Activated CD4-positive, alpha-beta memory T cell treated with anti-CD3 and anti-CD28 coated beads, Interleukin-2, amount 10 ng/mL, durations not matched to agents 7 days and 5 days (primary cell): ENCODE measurements around the gene MPPED2. TPM values are rescaled to one million over a fixed set of nuclear protein-coding genes. Genes with fewer than 3 reads are reported as not detected.

Experiments used
- CTCF ChIA-PET: fragments of 350-600 bp; sonication (Branson Sonifier 250); formaldehyde crosslinking; loops from one replicate; lab custom pipeline; 2021; ENCODE audit warnings: antibody characterized with exemption, inconsistent platforms; lab: Charles Lee
- POLR2A ChIA-PET: fragments of 350-600 bp; sonication (Branson Sonifier 250); formaldehyde crosslinking; loops from one replicate; lab custom pipeline; 2021; ENCODE audit warnings: antibody characterized with exemption; lab: Charles Lee
- DNase-seq: peaks from one replicate; pipeline ENCODE4 v3.0.0-alpha.2; 2020
- H3K27ac Mint-ChIP-seq: one replicate; pipeline ENCODE4 v1.8.0; 2021; ENCODE audit warnings: mild to moderate bottlenecking, mixed read lengths
- H3K27me3 Mint-ChIP-seq: one replicate; pipeline ENCODE4 v1.8.0; 2021; ENCODE audit warnings: mixed read lengths
- H3K36me3 Mint-ChIP-seq: one replicate; pipeline ENCODE4 v1.8.0; 2021; ENCODE audit warnings: low read depth, mixed read lengths
- H3K4me1 Mint-ChIP-seq: one replicate; pipeline ENCODE4 v1.8.0; 2021; ENCODE audit warnings: mixed read lengths
- H3K4me3 Mint-ChIP-seq: one replicate; pipeline ENCODE4 v1.8.0; 2021; ENCODE audit warnings: mild to moderate bottlenecking, mixed read lengths
- H3K9me3 Mint-ChIP-seq: one replicate; pipeline ENCODE4 v1.8.0; 2021; ENCODE audit warnings: mixed read lengths
- total RNA-seq, 2 experiments: library from RNA; stranded (reverse); gene quantifications; one replicate each; pipeline ENCODE4 v1.2.3, GENCODE V29; 2021

The MPPED2 gene
- total RNA-seq, 2 experiments from 2014 or later, result not detected

GRCh38 chr11:30504468-30504867 lies 81.7 kb downstream of the MPPED2 start:
- no peak for DNase-seq
- Mint-ChIP-seq H3K36me3 (no peaks in the 10 kb centered on the region), H3K4me3 (no peak overlapping the region), H3K9me3 (no peaks in the 10 kb centered on the region), H3K27ac (no peak overlapping the region), H3K4me1 (no peaks in the 10 kb centered on the region), H3K27me3 (no peaks in the 10 kb centered on the region)
- CTCF ChIA-PET, result no interaction called here
- POLR2A ChIA-PET, result no interaction called here

DNA sequence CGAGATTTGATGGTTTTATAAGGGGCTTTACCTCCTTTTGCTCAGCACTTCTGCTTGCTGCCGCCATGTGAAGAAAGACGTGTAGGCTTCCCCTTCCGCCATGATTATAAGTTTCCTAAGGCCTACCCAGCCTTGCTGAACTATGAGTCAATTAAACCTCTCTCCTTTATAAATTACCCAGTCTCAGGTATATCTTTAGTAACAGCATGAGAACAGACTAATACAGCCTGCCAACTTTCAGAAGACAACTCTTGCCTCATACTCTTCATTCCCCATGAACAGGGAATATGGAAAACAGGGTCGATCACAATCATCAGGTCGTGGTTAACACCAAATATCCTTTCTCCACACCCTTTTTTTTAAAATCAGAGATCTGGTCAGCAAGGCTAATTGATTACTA lies 83.0 kb downstream of the MPPED2 start:
- H3K9me3 Mint-ChIP-seq, result no peaks in the 10 kb centered on the region
- H3K4me1 Mint-ChIP-seq, result no peaks in the 10 kb centered on the region

GRCh38 chr11:30502305-30502704 lies 83.8 kb downstream of the MPPED2 start:
- no peak overlapping the region for H3K27ac Mint-ChIP-seq
- H3K36me3 Mint-ChIP-seq, result no peaks in the 10 kb centered on the region
- DNase-seq, result no peak
- ChIA-PET POLR2A (no interaction called here), CTCF (no interaction called here)
- H3K4me3 Mint-ChIP-seq, result no peak overlapping the region
- no peaks in the 10 kb centered on the region for H3K4me1 Mint-ChIP-seq
- no peaks in the 10 kb centered on the region for H3K27me3 Mint-ChIP-seq
- H3K9me3 Mint-ChIP-seq, result no peaks in the 10 kb centered on the region

More for the DNA sequence above, 83.0 kb downstream of the MPPED2 start:
- no peak overlapping the region for H3K27ac Mint-ChIP-seq
- POLR2A ChIA-PET, result no interaction called here
- H3K4me3 Mint-ChIP-seq, result no peak overlapping the region
- no peaks in the 10 kb centered on the region for H3K27me3 Mint-ChIP-seq
- CTCF ChIA-PET, result no interaction called here
- DNase-seq, result no peak
- no peaks in the 10 kb centered on the region for H3K36me3 Mint-ChIP-seq

DNA sequence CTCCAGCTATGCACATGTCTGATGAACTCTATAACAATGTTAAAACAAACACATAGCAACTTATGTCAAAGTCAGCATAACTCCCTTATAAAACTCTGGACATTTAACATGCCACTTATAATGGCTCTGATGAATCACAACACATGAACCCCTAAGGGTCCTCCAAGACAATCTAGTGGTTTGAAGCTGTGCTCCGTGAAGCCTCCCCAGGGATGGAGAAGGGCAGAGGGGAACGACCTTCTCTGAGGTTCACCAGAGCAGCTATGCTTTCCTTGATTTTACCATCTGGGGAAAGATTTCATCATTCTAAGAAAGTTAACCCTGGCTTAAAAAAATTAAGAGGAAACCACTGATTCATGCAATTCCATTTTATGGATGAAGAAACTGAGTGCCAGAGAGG lies 84.4 kb downstream of the MPPED2 start:
- H3K4me3 Mint-ChIP-seq, result no peak overlapping the region
- DNase-seq, result no peak
- H3K27me3 Mint-ChIP-seq, result no peaks in the 10 kb centered on the region
- no peak overlapping the region for H3K27ac Mint-ChIP-seq
- ChIA-PET CTCF (no interaction called here), POLR2A (no interaction called here)
- no peaks in the 10 kb centered on the region for H3K36me3 Mint-ChIP-seq
- no peaks in the 10 kb centered on the region for H3K4me1 Mint-ChIP-seq
- H3K9me3 Mint-ChIP-seq, result no peaks in the 10 kb centered on the region

DNA sequence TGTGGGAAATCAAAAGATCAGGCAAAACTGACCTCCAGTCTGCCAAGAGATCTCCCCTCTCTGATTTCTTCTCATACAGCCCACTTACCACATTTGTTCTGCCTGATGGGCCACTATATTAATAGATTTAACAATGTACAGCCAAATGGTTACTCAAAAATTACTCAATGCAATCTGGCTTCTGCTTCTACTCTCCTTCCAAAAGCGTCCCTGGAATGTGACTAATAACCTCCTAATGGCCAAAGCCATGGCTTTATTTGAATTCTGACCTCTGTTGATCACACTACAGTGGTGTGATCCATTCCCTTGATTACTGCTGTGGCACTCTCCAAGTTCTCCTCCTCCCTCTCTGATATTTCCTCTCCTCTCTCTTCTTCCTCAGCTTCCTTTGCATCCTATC lies 86.2 kb downstream of the MPPED2 start:
- ChIA-PET POLR2A (no interaction called here), CTCF (no interaction called here)
- DNase-seq, result no peak
- Mint-ChIP-seq H3K9me3 (no peaks in the 10 kb centered on the region), H3K36me3 (no peaks in the 10 kb centered on the region), H3K27ac (no peak overlapping the region), H3K4me3 (no peak overlapping the region), H3K27me3 (no peaks in the 10 kb centered on the region), H3K4me1 (no peaks in the 10 kb centered on the region)

DNA sequence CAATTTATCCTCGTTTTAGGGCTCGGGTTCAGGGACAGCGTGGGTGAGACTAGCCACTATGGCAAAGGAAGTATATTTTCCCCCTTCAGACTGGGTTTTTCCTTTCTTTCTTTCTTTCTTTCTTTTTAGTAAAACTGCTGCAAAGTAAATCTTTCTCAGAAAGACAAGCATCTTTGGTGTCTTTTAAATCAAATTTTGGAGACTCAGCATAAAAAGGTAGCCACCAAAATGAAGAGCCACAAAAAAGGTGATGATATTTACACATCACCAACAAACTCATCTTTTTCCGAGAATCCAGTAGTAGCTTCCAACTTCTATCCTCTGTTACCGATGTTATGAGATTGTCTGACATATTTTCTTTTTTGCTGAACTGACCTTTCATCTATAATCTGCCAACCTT lies 88.6 kb downstream of the MPPED2 start:
- Mint-ChIP-seq H3K36me3 (no peaks in the 10 kb centered on the region), H3K9me3 (no peaks in the 10 kb centered on the region), H3K4me3 (no peak overlapping the region), H3K27ac (no peak overlapping the region), H3K27me3 (no peaks in the 10 kb centered on the region), H3K4me1 (no peaks in the 10 kb centered on the region)
- CTCF ChIA-PET, result no interaction called here
- DNase-seq, result no peak
- POLR2A ChIA-PET, result no interaction called here

DNA sequence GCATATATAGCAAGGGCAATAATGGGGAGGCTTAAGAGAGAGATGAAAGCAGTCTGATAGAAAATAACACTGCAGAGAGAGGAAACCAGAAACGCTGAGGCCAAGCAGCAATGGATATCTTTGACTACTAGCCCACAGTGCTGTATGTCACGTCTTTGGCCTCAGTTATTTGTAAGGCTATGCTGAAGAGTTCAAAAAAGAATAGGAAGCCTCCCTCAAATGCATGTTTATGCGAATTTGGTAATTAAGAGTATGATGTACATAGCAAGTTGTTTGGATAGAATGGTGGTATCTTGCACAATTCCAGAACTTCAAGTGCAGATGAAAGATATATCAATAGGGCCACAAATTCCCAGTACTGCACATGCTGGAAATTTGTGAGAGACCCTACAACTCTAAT lies 89.2 kb downstream of the MPPED2 start:
- CTCF ChIA-PET, result no interaction called here
- H3K36me3 Mint-ChIP-seq, result no peaks in the 10 kb centered on the region
- H3K9me3 Mint-ChIP-seq, result no peaks in the 10 kb centered on the region

DNA sequence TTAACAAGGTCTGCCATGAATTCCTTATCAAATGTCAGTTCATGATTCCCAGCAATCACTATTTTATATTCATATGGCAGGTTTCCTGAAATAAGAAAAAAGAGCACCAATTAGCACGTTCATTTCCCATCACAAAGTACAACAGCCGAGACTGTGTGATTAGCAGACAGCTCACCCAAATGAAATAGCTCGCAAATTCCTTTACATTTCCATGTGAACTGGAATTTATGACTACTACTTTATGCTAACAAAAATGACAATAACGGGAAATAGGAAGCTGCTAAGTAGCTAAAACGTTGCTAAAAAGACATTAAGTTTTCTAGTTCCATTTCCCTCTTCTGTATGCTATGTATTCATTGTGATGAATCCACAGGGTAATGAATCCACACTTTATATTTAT lies 90.7 kb downstream of the MPPED2 start:
- DNase-seq, result no peak
- ChIA-PET POLR2A (no interaction called here), CTCF (no interaction called here)
- no peak overlapping the region for H3K27ac Mint-ChIP-seq
- no peaks in the 10 kb centered on the region for H3K4me1 Mint-ChIP-seq
- no peaks in the 10 kb centered on the region for H3K27me3 Mint-ChIP-seq
- no peaks in the 10 kb centered on the region for H3K9me3 Mint-ChIP-seq
- H3K36me3 Mint-ChIP-seq, result no peaks in the 10 kb centered on the region
- no peak overlapping the region for H3K4me3 Mint-ChIP-seq

More for the DNA sequence above, 89.2 kb downstream of the MPPED2 start:
- Mint-ChIP-seq H3K27ac (no peak overlapping the region), H3K4me1 (no peaks in the 10 kb centered on the region), H3K27me3 (no peaks in the 10 kb centered on the region), H3K4me3 (no peak overlapping the region)
- DNase-seq, result no peak
- POLR2A ChIA-PET, result no interaction called here

DNA sequence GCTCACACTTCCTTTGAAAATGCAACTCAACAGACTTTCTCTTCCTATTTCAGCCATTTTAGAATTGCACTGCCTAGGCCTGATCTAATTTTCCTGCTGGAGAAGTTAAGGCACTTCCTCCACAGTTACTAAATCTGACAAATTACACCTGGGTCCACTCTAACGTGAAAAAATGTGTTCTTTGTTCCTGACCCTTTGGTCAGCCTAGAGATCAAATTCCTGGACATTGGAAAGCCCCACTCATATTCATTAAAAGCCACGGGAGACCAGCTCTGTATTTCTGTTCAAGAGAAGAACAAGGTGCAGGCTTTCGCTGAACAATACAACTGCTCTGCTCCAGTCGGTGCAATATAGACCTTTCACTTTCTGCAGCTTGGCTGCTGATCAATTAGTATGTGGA lies 96.6 kb downstream of the MPPED2 start:
- no peak for DNase-seq
- CTCF ChIA-PET, result no interaction called here
- no peak overlapping the region for H3K4me3 Mint-ChIP-seq
- H3K4me1 Mint-ChIP-seq, result no peaks in the 10 kb centered on the region
- H3K9me3 Mint-ChIP-seq, result no peaks in the 10 kb centered on the region
- no peak overlapping the region for H3K27ac Mint-ChIP-seq
- H3K27me3 Mint-ChIP-seq, result no peaks in the 10 kb centered on the region
- POLR2A ChIA-PET, result no interaction called here
- no peaks in the 10 kb centered on the region for H3K36me3 Mint-ChIP-seq

DNA sequence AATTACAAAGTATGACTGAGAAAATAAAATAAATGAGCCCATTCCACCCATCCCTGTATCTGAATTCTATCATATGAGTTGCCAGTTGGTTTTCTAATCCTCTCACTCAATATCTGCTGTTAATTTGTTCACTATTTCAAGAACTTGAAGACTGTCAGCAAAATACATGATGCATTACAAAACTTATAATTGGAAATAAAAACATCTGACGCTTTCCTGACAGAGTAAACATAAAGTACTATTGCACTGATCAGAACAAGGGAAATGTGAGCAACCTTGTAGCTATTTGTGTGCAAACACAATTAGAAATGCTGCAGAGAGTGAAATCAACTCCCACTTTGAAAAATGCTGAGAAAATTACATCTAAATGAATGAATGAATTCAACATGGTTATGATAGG lies 97.1 kb downstream of the MPPED2 start:
- H3K4me1 Mint-ChIP-seq, result no peaks in the 10 kb centered on the region
- H3K4me3 Mint-ChIP-seq, result no peak overlapping the region
- no peak overlapping the region for H3K27ac Mint-ChIP-seq
- no peaks in the 10 kb centered on the region for H3K9me3 Mint-ChIP-seq
- H3K27me3 Mint-ChIP-seq, result no peaks in the 10 kb centered on the region
- no peak for DNase-seq
- ChIA-PET CTCF (no interaction called here), POLR2A (no interaction called here)
- no peaks in the 10 kb centered on the region for H3K36me3 Mint-ChIP-seq

- CTCF ChIA-PET, result no interaction called here
- Mint-ChIP-seq H3K4me3 (no peak overlapping the region), H3K27me3 (no peaks in the 10 kb centered on the region), H3K36me3 (no peaks in the 10 kb centered on the region), H3K4me1 (no peaks in the 10 kb centered on the region), H3K9me3 (no peaks in the 10 kb centered on the region), H3K27ac (no peak overlapping the region)
- POLR2A ChIA-PET, result no interaction called here
- no peak for DNase-seq
These were observed 97.7 kb downstream of the MPPED2 start for GRCh38 chr11:30488304-30488998.

DNA sequence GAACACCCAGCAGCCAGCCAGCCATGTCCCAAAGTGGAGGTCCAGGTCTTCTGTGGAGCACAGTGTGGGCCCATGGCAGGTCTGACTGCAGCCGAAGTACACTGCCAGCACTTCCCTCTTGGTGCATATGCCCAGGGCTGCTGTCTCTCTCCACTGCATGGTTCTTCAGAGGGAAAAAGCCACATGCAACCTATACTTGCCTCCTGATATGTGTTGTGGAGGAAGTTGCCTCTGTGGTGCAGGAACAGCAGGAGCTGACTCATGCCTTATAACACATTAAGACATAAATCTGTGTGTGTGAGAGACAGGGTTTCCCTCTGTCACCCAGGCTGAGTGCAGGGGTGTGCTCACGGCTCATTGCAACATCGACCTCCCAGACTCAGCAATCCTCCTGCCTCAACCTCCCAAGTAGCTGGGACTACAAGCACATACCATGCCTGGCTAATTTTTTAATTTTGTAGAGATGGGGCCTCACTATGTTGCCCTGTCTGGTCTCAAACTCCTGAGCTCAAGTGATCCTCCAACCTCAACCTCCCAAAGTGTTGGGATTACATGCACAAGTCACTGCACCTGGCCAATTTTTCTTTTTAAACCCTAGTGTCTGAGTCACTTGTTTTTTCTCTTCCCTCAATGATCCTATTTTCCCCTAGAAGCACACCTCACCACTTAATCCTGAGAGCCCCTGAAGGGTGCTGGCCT lies 98.8 kb downstream of the MPPED2 start:
- POLR2A ChIA-PET, result no interaction called here
- Mint-ChIP-seq H3K27me3 (no peaks in the 10 kb centered on the region), H3K4me1 (no peaks in the 10 kb centered on the region), H3K27ac (no peak overlapping the region), H3K4me3 (no peak overlapping the region), H3K36me3 (no peaks in the 10 kb centered on the region), H3K9me3 (no peaks in the 10 kb centered on the region)
- CTCF ChIA-PET, result no interaction called here
- no peak for DNase-seq

- no peak for DNase-seq
- H3K27me3 Mint-ChIP-seq, result peaks cover 2% of the 10 kb centered on the region
- H3K36me3 Mint-ChIP-seq, result no peaks in the 10 kb centered on the region
- no peak overlapping the region for H3K27ac Mint-ChIP-seq
- CTCF ChIA-PET, result no interaction called here
- H3K4me3 Mint-ChIP-seq, result no peak overlapping the region
- no peaks in the 10 kb centered on the region for H3K4me1 Mint-ChIP-seq
- POLR2A ChIA-PET, result no interaction called here
- H3K9me3 Mint-ChIP-seq, result no peaks in the 10 kb centered on the region
These were observed 100.4 kb downstream of the MPPED2 start for GRCh38 chr11:30485756-30486155.

DNA sequence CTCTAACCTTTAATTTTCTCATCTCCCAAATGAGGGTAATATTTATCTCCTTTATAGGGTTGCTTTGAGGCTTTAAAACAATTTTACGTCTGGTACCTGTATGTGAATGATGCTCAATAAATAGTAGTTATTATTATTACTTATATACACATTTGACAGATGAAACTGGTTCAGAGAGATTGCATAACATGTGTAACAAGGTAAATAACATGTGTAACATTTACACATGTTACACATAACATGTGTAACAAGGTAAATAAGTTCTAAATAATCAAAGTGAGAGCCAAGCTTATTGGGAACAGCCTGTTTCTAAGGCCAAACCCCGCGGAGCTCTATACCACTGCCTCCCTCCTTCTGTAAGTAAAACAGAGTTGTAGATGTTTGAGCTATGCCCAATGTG lies 100.9 kb downstream of the MPPED2 start:
- CTCF ChIA-PET, result no interaction called here
- no peak for DNase-seq
- H3K9me3 Mint-ChIP-seq, result no peaks in the 10 kb centered on the region
- H3K4me1 Mint-ChIP-seq, result no peaks in the 10 kb centered on the region
- H3K27me3 Mint-ChIP-seq, result peaks cover 2% of the 10 kb centered on the region
- no peaks in the 10 kb centered on the region for H3K36me3 Mint-ChIP-seq
- H3K27ac Mint-ChIP-seq, result no peak overlapping the region
- POLR2A ChIA-PET, result no interaction called here
- no peak overlapping the region for H3K4me3 Mint-ChIP-seq
